HFFc6 (cell line): ENCODE measurements around the gene RAB44. TPM values are rescaled to one million over a fixed set of nuclear protein-coding genes. Genes with fewer than 3 reads are reported as not detected.

ENCODE experiments used
- DNase-seq: peaks from one replicate; pipeline ENCODE4 v3.0.0-alpha.2; 2018
- H3K27ac Mint-ChIP-seq: 2 replicates; pipeline ENCODE4 v1.8.0; 2020; ENCODE audit warnings: mild to moderate bottlenecking, mixed read lengths
- H3K27me3 Mint-ChIP-seq: 2 replicates; pipeline ENCODE4 v1.8.0; 2021; ENCODE audit warnings: mild to moderate bottlenecking, moderate library complexity, mixed read lengths; ENCODE audit not compliant: insufficient read depth
- H3K36me3 Mint-ChIP-seq: 2 replicates; pipeline ENCODE4 v1.8.0; 2021; ENCODE audit warnings: low read depth, mixed read lengths
- H3K4me1 Mint-ChIP-seq: 2 replicates; pipeline ENCODE4 v1.8.0; 2020; ENCODE audit warnings: low read depth, mixed read lengths
- H3K4me3 Mint-ChIP-seq: 2 replicates; pipeline ENCODE4 v1.8.0; 2020; ENCODE audit warnings: mild to moderate bottlenecking, moderate library complexity, mixed read lengths
- H3K9me3 Mint-ChIP-seq: 2 replicates; pipeline ENCODE4 v1.8.0; 2020; ENCODE audit warnings: mild to moderate bottlenecking, mixed read lengths
- total RNA-seq, 6 experiments: library from RNA; stranded (reverse); fragmentation: NEBNext Ultra II Directional; extraction: Animal tissue kit (Norgen Biotek cat#: 25700); gene quantifications; 2 replicates in 1 of 6; 3 replicates in 5 of 6; pipeline ENCODE4 v1.2.3, GENCODE V29; 2021
- TF ChIP-seq, protein P1 (sequence below): fragments of 200-600 bp; sonication (generic); IDR thresholded peaks from 2 replicates; pipeline ENCODE4 v1.5.0; 2021; ENCODE audit warnings: antibody characterized with exemption, mild to moderate bottlenecking

The RAB44 gene
- total RNA-seq, 6 experiments from 2014 or later, result 0.26 to 0.45 TPM; not detected in 4

DNA sequence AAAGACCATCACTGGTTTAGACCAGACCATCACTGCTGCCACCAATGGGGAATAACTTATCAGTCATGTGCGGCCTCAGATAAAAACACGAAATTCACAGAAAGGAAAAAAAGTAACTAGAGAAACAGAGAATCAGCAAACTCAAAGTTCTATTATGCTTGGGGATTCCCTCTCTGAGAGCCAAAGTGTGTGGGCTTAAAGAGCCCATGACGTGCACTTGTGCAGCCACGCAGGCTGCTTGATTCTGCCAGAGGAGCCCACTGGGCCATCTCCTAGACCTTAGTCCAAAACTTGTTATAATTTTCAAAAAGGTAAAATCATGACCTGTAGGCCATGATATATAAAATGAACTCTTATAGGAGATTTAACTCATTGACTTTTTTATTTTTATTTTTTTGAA is 15.2 kb downstream of the RAB44 start:
- no peak overlapping the region for H3K27ac Mint-ChIP-seq
- H3K36me3 Mint-ChIP-seq, result no peaks in the 10 kb centered on the region
- DNase-seq, result no peak
- H3K27me3 Mint-ChIP-seq, result peaks cover 10% of the 10 kb centered on the region
- H3K9me3 Mint-ChIP-seq, result no peaks in the 10 kb centered on the region
- H3K4me3 Mint-ChIP-seq, result no peak overlapping the region
- H3K4me1 Mint-ChIP-seq, result peaks cover 8% of the 10 kb centered on the region
- TF ChIP-seq, protein P1, sequence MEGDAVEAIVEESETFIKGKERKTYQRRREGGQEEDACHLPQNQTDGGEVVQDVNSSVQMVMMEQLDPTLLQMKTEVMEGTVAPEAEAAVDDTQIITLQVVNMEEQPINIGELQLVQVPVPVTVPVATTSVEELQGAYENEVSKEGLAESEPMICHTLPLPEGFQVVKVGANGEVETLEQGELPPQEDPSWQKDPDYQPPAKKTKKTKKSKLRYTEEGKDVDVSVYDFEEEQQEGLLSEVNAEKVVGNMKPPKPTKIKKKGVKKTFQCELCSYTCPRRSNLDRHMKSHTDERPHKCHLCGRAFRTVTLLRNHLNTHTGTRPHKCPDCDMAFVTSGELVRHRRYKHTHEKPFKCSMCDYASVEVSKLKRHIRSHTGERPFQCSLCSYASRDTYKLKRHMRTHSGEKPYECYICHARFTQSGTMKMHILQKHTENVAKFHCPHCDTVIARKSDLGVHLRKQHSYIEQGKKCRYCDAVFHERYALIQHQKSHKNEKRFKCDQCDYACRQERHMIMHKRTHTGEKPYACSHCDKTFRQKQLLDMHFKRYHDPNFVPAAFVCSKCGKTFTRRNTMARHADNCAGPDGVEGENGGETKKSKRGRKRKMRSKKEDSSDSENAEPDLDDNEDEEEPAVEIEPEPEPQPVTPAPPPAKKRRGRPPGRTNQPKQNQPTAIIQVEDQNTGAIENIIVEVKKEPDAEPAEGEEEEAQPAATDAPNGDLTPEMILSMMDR, result no peak

DNA sequence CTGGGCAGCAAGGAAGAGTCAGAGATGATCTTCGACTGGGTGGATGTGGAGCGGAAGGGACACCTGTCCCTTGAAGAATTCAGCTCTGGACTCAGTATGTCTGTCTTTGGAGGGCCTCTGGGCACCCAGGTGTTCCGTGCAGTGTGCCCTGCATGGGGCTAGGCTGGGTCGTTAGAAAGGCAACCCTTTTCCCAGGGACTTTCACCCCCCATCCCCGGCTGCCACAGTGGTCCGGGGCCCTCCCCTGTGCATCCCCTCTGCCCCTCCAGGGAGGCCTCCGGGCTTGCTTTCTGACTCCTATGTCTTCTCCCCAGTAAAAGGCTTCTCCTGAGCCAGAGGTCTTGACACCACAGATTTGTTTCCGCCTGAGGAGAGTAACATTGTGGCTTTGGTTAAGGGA is 16.2 kb downstream of the RAB44 start:
- Mint-ChIP-seq H3K36me3 (no peaks in the 10 kb centered on the region), H3K27ac (no peak overlapping the region), H3K4me3 (no peak overlapping the region), H3K9me3 (no peaks in the 10 kb centered on the region), H3K4me1 (peaks cover 8% of the 10 kb centered on the region), H3K27me3 (peaks cover 10% of the 10 kb centered on the region)
- no peak for DNase-seq
- TF ChIP-seq, protein P1, result no peak

DNA sequence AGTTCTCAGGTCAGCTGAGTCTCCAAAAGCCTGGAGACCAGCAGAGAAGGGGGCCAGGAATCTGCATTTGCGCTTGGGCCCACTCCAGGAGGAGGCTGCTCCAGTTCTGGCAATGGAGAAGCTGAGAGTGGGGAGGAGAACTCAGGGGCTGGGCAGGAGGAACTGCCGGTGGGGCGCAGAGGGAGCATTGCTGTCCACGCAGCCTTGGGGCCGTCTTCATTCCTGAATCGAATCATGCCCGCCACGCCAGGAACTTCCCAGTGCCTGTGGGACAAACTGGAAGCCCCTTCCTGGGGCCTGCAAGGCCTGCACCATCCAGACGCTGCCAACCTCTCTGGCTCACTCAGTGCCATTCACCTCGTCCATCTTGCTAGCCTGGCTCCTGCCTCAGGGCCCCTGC is 16.9 kb downstream of the RAB44 start:
- peaks cover 9% of the 10 kb centered on the region for H3K27me3 Mint-ChIP-seq
- TF ChIP-seq, protein P1, result no peak
- DNase-seq, result no peak
- no peaks in the 10 kb centered on the region for H3K9me3 Mint-ChIP-seq
- H3K27ac Mint-ChIP-seq, result no peak overlapping the region
- H3K36me3 Mint-ChIP-seq, result no peaks in the 10 kb centered on the region
- peaks cover 8% of the 10 kb centered on the region for H3K4me1 Mint-ChIP-seq
- H3K4me3 Mint-ChIP-seq, result no peak overlapping the region

DNA sequence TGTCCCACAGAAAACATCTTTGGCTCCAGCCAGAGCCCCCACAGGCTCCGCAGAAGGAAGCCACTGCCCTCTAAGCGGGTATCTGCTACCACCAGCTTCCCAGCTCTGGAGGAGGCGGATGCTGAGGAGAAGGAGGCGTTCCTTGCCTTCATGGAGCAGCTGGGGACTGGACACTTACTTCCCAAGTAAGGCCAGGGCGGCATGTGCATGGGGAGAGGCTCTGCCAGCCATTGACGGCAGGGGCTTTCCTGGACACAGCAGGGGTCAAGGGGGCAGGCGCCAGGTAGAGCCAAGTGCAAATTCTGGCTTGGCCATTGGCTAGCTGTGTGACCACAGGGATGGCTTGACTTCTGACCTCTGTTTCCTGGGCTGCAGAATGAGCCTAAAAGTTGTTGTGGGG is 17.8 kb downstream of the RAB44 start:
- H3K9me3 Mint-ChIP-seq, result no peaks in the 10 kb centered on the region
- H3K36me3 Mint-ChIP-seq, result no peaks in the 10 kb centered on the region
- peaks cover 8% of the 10 kb centered on the region for H3K4me1 Mint-ChIP-seq
- no peak overlapping the region for H3K27ac Mint-ChIP-seq
- H3K27me3 Mint-ChIP-seq, result peaks cover 5% of the 10 kb centered on the region
- no peak for DNase-seq
- H3K4me3 Mint-ChIP-seq, result no peak overlapping the region
- TF ChIP-seq, protein P1, result no peak

DNA sequence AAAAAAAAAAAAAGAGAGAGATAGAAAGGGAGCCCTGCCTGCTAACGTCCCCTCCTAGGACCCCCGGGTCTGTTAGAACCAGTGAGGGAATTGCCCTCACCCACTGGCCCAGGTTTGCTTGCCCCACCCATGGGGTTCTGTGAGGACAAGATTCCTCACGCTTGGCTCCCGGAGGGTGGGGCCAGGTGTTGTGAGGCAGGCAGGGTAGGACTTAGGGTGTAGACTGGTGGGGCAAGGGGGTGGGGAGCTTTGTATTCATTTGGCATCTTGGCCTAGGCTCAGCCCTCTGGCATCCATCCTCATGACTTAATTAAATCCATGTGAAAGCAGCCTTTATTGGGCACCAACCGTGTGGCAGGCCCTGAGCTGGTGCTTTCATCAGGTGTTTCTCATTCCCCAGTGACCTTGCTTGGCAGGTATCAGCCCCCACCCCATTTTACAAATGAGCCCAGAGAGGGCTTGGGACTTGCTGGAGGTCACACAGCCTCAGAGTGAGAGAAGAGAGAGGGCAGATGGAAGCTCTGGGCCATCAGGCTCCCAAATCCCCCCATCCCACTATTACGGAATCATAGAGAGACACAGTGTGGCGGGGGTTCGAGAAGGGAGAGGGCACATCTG is 19.0 kb downstream of the RAB44 start:
- Mint-ChIP-seq H3K27me3 (peaks cover 5% of the 10 kb centered on the region), H3K36me3 (no peaks in the 10 kb centered on the region), H3K9me3 (no peaks in the 10 kb centered on the region), H3K4me1 (peaks cover 5% of the 10 kb centered on the region), H3K27ac (no peak overlapping the region), H3K4me3 (no peak overlapping the region)
- TF ChIP-seq, protein P1, result no peak
- DNase-seq, result no peak
